GM19467 (cell line): Measurements from ENCODE around the gene CROCC2.

Source experiments
- ATAC-seq: cut with Tn5 transposase; IDR thresholded peaks from one replicate; pipeline ENCODE4 v1.9.1; 2021; ENCODE audit warnings: mild to moderate bottlenecking, moderate library complexity; ENCODE audit not compliant: unreplicated experiment

The CROCC2 gene

DNA sequence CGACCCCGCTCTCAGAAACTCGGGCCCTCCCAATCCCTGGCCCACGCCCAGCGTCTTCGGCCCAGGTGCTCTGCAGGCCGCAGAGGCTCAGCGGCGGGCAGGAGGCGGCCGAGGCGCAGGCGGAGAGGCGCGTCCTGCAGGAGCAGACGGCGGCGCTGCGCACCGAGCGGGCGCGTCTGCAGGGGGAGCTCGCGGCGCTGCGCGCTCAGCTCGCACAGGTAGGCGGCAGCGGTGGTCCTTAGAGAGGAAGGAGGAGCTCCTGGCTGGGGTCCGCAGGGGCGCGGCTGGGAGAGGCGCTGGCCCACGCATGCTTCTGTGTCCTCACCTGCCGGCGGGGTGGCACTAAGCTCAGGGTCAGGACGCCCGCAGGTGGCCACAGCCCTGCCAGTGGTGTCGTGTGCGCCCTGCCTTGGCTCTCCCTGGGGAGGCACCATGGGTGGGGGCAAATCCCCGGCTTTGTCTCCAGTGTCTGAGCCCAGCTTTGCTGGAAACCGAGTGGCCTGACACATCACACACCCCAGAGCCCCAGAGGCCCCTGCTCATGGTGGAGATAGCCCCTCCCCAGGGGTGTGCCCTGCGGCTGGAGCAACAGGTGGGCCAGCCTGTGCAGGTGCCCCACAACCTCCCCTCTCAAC lies 77.3 kb downstream of the CROCC2 start:
- ATAC-seq: no peak

DNA sequence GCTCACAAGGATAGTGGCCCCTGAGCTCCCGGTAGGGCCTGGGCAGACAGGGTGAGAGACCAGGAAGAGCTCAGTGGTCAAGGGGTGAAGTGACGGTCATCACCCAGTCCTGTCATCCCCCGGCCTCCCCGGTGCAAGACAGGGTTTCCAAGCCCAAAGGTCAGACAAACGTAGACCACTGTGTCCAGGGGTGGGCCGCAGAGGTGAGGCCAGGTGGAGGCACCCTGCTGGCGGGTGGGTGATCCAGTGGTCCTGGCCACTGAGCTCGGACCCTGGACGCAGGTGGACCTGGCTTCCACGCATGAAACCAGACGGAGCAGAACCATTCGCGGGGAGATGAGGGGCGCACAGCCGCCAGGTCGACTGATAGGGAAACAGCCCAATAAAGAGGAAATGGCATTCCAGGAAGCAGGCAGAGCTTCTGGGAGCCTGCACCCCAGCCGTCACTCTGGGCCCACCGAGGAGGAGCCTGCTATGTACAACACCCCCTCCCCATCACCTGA lies 77.9 kb downstream of the CROCC2 start:
- no peak for ATAC-seq

DNA sequence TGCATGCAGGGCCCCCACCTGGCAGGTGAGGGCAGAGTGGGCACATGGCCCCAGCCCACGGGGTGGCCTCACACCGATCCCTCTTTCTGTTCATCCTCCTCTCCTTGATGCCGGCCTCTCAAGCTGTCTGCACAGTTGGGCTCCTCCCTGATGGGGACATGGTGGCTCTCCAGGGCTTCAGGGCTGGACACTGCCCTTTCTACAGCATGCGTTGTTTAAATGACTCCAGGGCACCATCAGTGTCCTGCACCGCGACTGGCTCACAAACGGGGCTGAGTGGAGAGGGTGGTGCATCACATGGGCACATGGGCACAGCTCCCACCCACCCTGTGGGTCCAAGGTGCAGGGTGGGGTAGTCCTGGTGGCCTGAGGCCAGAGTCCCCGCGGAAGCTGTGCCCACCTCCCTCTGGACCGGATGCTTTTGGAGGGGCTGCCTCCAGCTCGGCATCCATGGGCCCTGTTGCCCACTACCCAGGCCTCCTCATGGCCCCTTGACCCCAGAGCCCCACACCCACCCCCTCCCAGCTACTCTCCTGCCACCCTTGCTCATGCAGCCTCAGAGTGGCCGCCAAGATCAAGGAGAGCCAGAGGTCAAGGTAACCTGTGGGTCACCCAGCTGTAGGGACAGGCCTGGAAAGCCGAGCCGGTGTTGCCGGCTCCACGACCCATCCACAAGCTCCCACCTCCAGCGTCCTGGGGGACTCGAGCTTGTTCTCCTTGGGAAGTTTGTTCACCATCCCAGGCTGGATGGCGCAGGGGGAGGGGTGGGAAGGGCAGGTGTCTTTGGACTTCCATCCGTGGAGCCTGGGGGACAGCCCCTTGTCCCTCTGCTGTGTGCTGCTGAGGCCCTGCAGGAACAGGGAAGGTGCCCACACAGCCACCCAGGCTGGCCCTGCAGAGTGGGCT lies 80.0 kb downstream of the CROCC2 start:
- ATAC-seq: no peak

DNA sequence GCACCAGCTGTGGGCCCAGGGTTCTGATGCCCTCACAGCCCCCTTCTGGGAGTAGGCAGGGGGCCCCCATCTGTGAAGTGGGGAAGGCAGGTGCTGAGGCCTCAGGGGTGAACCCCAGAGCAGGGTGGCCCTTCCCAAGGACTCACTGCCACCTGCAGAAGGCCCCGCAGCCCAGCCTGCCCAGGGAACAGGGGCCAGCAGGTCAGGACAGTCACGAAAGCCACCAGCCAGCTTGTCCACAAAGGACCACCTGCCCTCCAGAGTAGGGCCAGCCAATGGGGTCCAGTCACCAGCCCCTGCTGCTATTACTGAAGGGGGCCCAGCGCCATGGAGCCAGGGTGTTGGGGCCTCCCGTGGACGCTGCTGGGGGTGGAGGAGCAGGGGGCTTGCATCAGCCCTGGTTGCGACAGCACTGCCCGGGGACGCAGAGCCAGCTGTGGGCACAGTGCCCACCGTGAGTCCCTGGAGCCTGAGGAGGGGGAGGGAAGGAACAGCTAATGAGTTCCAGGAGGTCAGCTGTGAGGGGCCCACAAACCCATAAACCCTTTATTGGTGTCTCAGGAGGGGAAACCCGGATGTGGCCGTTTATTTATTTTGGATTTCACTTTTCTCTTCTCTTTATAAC lies 80.8 kb downstream of the CROCC2 start:
- no peak for ATAC-seq

DNA sequence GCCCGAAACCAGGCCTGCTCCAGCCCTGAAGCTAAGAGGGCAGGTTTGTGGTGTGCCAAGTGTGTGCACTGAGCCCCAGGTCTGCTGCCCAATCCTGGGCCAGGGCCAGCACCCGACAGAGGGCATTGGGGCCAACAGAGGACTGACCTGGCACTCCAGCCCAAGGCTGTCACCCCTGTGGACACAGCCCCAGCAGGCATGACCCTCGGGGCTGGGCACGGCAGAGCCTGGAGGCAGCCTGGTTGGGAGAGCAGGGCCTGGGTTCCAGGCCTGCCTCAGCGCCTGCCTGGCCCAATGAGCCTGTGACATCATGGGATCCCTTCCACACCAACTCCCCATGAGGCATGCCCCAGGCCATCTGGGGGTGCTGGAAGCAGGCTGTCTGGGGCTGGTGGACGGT lies 81.5 kb downstream of the CROCC2 start:
- no peak for ATAC-seq

DNA sequence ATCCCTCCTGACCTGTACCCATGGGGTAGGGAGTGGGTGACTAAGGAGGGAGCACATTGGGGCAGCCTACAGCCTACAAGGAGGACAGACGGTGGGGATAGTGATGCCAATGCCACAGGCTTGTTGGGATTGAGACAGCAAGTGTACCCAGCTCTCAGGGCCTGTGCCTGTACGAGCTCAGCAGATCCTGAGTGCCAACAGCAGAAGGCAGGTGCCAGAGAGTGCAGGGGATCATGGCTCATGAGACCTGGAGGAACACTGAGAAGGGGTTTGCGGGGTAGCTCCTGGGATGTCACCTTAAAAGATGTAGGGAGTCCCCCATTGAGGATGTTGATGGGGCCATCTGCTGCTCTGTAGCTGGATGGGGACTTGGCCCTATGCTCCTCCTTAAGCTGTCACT lies 82.0 kb downstream of the CROCC2 start:
- ATAC-seq: no peak

DNA sequence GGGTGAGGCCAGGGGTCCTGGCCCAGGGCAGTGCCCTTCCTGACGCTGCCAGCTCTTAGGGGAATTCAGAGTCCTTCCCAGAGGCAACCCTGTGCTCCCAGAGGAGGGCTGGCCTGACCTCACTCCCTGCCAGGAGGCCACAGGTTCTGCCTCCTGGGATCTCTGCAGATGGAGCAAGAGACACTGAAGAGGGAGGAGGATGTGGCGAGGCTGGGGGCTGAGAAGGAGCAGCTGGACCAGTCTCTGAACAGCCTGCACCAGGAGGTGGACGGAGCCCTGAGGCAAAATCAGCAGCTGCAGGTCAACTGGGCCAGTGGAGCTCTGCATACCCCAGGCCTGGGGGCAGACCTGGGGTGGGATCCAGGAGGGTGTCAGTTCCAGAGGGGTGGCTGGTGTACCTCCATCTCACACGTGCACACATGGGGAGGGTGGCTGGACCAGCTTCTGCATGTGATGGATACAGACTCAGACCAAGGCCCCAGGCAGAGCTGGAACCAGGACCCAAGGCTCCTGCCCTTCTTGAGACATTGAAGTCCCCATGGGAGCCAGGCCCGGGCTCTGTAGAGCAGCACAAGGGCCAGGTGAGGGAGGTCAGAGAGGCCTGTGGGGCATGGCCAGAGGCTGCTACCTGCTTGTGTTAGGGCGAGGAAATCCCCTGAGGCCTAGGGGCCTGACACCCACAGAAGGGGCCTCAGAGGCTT lies 82.6 kb downstream of the CROCC2 start:
- no peak for ATAC-seq

DNA sequence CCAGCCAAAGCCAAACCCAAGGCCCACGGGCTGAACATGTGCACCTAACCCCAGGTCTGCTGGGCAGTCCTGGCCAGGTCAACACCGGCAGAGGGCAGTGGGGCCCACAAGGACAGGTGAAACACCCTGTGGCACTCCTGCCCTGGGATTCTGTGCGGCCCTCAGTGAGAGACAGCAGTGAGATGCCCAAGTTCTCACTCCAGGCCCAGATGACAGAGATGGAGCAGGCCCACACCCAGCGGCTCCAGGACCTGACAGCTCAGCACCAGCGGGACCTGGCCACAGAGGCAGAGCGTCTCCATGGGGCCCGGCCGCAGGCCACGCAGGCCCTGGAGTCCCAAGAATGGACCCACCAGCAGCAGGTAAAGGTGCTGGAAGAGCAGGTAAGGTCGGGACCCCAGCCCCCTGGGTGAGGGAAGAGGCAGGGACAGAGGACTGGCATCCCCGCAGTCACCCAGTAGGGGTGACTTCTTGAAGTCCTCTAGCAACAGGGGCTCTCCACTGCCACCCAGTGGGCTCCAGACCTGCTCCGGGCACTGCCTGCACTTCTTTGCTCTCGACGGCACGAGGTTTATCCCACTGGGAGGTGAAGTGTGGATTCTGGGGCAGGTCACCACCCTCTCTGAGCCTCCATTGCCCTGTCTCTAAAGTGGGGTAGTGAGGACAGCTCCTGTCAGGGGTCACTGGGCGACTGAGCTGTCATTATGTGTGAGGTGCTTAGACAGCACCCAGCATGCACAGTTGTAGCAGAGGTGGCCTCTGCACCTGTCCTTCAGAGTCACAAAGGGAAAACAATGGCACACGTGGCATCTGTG lies 83.5 kb downstream of the CROCC2 start:
- no peak for ATAC-seq

DNA sequence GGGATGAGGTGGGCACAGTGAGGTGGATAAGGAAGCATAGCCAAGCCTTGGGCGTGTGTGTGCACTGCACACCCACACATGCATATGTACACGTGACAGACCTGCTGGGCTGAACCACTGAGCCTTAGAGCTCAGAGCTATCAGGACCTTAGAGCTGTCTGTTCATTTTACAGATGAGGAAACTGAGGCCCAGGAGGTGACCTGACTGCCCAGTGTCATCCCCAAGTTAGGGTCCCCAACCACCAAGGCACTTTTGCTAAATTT lies 84.1 kb downstream of the CROCC2 start:
- ATAC-seq: no peak

DNA sequence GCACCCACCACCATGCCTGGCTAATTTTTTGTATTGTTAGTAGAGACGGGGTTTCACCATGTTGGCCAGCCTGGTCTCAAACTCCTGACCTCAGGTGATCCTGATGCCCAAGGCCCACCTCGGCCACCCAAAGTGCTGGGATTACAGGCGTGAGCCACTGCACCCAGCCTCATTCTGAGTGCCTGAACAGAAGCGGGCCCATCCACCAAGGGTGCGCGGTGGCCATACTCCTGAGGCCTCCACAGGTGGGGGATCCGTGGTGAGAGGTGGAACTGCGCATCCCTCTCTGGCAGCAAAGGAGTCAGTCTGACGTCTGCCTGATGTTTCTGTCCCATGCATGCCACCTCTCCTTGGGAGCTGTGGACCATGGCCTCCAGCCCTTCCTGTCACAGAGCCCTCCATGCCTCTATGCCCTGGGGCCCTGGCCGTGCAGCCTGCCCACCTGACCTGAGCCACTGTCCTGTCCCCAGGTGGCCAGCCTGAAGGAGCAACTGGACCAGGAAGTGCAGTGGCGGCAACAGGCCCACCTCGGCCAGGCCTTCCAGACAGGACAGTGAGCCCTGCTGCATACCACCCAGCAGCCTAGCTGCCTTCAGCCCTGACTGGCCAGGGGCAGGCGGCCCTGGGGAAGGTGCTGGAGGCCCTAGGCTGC lies 84.7 kb downstream of the CROCC2 start:
- no peak for ATAC-seq

DNA sequence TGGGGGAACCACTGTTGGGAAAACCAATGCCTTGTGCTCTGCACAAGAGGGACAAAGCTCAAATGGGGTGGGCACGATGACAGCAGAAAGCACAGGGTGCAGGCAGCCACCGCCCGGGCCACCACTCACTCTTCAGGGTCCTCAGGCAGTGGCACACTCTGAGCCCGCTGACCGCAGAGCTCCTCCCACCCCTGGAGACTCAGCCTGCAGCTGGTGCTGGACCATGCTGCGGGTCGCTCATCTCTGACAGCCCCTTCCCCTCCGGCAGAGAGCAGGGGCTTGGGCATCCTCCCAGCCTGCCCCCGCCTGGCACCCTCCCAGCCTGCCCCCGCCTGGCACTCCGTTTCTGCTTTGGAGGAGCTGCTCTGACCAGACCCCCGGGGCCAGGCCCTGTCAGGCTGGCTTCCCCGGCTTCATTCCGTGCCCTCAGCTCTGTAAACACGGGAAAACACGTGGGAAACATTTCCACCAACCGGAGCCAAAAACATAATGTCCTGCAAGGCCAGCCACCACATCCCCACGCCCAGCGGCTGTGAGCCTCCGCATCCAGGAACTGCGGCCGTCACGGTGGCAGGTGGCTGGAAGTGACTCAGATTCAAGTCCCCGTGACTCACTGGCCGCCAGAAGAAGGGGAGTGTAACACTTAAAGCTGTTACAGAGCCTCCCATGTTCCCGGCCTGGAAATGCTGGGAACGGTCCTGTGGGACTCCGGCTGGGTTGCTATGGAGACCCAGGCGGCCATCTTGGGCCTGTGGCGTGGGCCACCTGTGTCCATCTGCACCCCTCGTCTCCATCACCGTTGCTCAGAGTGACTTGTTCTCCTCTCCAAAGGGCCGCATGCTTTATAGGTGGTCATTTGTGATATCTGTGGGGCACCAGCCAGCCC lies 85.5 kb downstream of the CROCC2 start:
- no peak for ATAC-seq

DNA sequence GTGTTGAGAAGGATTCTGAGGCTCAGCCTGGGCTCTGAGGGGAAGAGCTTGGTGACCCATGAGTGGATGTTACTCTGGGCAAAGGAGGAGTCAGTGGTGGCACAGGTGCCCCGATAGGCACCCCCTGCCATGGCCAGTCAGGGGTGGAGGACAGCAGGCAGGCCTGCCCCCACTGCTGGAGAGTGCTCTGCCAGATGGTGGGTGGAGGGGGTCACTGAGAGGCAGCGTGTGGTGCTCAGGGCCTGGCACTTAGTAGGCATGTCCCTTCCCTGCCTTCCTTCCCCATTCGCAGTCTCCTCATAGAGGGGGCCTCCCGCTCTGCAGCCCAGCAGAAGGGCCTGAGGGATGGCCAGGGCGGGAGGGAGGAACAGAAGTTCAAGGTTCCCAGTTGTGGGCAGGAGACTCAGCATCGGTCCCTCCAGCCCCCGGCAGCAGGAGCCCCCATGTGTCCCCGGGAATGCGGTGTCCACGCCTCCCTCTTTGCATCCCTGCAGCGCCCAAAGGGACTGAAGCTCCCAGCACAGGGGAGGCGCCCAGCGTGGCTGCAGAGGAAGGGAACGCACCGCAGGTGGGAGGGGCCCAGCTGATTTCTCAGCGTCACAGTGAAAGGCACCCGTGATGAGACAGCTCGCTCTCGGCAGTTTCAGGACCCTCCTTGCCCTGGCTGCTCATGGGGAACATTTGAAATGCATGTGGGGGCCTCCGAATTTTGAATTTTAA lies 86.6 kb downstream of the CROCC2 start:
- ATAC-seq: no peak

DNA sequence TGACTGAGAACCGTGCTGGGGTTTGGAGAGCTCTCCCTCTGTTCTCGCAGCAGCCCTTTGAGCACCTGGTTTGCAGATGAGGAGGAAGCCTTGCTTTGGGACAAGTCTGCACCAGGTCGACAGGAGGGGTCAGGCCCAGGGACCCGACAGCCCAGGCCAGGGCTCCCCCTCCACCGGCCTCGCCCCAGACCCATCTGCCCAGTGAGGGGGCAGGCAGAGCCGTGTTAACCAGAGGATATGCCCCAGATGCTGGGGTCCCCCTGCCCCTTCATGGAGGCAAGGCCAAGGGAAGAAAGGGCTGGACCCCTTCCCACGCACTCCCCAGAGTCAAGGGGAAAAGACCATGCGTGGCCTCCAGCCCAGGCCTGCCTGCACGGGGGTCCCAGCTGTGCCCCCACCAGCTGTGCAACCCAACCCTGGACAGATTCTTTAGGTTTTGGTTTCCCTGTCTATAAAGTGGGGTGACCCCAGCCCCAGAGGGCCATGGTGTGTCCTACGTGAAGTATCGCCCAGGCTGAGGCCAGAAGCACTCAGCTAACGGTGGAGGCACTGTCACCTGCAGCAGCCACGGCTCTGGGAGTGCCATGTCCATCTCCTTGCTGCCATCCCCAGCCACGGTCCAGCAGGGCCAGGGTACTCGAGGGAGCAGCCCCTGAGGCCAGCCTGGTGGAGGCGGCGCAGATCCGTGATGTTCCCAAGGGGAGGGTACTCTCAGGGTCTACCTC lies 87.5 kb downstream of the CROCC2 start:
- ATAC-seq: no peak

DNA sequence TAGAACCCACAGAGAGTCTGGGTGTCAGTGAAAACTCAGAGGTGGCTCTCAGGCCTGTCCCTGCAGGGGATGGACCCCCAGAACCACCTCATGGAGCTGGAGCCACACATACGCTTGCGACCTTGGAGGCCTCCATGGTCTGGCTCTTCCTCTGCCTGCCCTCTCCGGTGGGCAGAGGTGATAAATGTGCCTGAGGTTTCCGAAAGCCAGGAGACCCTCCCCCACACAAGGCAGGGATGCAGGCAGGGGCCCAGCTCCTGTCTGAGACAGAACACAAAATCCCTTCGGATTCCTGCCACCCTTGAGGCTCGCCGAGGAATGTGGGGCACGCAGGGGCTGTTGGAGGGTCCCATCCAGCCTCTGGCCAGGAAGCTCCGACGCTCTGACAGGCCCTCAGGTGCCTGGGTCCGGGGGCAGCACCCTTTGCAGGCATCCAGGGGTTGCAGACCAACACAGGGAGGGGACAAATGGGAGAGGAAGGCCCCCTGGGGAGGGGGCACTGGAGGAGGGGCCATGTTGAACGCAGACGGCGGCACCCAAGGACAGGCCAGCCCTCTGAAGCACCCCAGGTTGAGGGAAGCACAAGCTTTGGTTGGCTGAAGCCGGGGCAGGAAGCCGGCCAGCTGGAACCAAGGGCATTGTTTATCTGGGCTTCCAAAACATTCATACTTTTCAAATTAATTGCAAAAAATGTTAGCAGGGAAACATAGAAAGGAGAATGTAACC lies 88.2 kb downstream of the CROCC2 start:
- ATAC-seq: no peak

DNA sequence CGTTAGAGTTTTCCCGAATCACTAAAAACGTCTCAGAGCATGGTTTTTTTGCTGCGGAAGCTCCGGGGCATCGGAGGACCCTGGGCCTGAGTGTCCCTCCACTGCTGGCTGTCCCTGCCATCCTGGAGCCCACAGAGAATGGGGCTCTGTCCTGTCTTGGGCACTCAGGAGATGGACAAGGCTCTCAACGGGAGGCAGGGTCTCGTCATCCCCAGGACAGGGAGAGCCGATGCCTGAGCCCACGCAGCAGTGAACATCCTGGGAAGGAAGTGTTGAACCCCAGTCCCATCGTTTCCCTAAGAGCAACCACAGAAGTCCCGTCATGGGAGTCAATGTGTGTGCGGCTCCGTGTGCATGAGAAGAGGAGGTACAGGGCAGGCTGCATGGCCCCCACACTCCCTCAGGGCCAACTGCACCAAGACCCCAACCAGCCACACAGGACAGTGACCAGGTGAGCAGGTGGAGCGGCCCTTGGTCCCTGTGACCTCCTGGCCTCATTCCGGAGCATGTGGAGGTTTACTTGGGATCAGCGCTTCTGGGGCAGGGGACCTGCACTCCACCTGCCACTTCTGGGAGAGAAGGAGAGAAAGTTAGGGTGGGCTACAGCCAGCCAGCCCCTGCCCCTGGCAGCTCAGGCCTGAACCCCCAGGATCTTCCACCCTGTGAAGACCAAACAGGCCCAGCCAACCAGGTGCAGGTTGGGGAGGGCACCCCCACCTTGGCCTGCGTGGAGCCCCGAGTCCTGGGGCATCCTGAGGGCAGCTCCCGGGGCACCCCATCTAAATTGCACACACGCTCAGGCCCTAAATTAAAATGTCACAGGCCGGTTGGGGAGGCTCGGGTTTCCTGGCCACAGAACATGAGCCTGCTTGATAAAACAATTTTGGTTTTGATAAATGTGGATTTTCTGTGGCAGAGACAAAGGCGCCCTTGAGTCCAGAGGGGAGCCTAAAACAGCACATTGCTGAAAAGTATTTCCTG lies 89.2 kb downstream of the CROCC2 start:
- no peak for ATAC-seq
